ENCODE data around the gene DIAPH2. TPM values are rescaled to one million over a fixed set of nuclear protein-coding genes. Genes with fewer than 3 reads are reported as not detected.

DIAPH2 gene
- total RNA-seq, 4 donors from 2014 or later: 36.6 to 78.3 (median 41.4) TPM

DNA sequence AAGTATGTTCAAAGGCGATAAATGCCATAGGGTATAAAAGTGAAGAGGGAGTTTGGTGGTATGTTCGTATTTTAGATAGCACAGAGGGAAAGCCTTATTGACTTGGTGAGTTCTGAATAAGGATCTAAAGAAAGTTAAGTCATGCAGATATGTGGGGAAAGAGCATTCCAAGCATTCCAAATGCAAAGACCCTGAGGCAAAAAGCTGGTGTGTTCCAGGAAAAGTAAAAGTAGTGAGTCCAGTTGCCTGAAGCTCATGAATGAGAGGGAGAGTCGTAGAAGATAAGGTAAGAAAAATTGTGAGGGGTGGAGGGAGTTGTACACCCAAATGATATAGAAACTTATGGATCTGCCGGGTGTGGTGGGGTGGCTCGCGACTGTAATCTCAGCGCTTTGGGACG lies 625.7 kb downstream of the DIAPH2 start:
- TF ChIP-seq, protein P1, sequence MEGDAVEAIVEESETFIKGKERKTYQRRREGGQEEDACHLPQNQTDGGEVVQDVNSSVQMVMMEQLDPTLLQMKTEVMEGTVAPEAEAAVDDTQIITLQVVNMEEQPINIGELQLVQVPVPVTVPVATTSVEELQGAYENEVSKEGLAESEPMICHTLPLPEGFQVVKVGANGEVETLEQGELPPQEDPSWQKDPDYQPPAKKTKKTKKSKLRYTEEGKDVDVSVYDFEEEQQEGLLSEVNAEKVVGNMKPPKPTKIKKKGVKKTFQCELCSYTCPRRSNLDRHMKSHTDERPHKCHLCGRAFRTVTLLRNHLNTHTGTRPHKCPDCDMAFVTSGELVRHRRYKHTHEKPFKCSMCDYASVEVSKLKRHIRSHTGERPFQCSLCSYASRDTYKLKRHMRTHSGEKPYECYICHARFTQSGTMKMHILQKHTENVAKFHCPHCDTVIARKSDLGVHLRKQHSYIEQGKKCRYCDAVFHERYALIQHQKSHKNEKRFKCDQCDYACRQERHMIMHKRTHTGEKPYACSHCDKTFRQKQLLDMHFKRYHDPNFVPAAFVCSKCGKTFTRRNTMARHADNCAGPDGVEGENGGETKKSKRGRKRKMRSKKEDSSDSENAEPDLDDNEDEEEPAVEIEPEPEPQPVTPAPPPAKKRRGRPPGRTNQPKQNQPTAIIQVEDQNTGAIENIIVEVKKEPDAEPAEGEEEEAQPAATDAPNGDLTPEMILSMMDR (IDR thresholded peaks at IDR 0.05): no peak
- DNase-seq (ENCODE audit: low spot score) (no peak), ATAC-seq (ENCODE audit: low FRiP score) (no peak)

DNA sequence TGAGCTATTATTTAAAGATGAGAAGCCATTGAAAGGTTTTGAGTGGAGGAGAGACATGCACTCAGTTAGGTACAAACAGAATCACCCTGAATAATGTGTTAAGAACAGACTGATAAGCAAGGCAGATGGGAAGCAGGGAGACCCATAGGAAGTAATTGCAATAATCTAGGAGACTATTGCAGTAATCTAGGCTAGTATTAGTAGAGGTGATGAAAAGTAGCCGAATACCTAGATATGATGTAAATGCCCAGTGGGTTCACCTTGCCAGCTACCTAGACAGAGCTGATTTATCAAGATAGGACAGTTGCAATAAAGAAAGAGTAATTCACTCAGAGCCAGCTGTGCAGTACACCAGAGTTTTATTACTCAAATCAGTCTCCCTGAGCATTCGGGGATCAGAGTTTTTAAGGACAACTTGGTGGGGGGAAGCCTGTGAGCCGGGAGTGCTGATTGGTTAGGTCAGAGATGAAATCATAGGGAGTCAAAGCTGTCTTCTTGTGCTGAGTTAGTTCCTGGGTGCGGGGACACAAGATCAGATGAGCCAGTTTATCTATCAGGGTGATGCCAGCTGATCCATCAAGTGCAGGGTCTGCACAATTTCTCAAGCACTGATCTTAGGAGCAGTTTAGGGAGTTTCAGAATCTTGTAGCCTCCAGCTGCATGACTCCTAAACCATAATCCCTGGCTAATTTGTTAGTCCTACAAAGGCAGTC lies 626.6 kb downstream of the DIAPH2 start:
- DNase-seq (ENCODE audit: low spot score) (no peak), ATAC-seq (ENCODE audit: low FRiP score) (no peak)
- TF ChIP-seq, protein P1 (IDR thresholded peaks at IDR 0.05): no peak

- ATAC-seq (ENCODE audit: low FRiP score) (no peak), DNase-seq (ENCODE audit: low spot score) (no peak)
- TF ChIP-seq, protein P1 (IDR thresholded peaks at IDR 0.05): no peak
Measured at GRCh38 chrX:97314345-97314744, 629.7 kb downstream of the DIAPH2 start.

DNA sequence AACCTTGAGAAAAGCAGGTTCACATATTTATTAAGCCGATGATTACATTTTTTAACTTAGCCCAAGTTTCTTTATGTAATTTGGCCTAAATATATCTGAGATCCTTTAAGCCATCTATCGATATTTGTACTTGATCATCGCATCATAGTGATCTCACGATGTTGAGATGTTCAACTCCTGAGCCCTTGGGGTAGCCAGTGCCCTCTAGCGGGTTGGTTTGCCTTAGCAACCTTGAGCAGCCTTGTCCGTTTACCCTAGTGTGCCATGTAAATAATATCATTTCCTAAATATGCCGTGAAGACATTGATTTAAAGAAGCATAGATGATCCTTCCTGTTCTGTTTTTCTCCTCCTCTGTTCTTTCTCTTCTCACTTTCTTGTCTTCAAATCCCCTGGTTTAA lies 631.3 kb downstream of the DIAPH2 start:
- TF ChIP-seq, protein P1 (IDR thresholded peaks at IDR 0.05): no peak
- DNase-seq (ENCODE audit: low spot score) (no peak), ATAC-seq (ENCODE audit: low FRiP score) (no peak)

GRCh38 chrX:97320305-97320704 lies 635.7 kb downstream of the DIAPH2 start:
- no peak for DNase-seq (ENCODE audit: low spot score)
- TF ChIP-seq, protein P1 (IDR thresholded peaks at IDR 0.05): no peak
- ATAC-seq (ENCODE audit: low FRiP score): no peak

DNA sequence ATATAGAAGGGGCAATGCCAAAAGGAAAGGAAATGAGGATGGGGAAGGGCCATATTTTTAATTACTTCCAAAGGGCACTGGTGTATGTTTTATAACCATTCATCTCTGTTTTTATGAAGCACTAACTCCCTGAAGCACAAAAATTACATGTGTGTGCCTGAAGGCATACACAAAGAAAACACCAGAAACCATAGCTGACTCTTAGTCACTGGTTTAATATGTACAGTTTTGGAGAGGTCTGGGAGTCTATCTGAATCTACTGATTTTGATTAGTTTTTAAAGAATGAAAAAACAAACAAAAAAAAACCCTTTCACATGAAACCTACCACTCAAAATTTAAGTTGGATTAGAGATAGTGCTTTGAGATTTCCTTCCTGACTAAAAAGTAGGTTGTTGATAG lies 637.8 kb downstream of the DIAPH2 start:
- DNase-seq (ENCODE audit: low spot score) (no peak), ATAC-seq (ENCODE audit: low FRiP score) (no peak)
- TF ChIP-seq, protein P1 (IDR thresholded peaks at IDR 0.05): no peak

DNA sequence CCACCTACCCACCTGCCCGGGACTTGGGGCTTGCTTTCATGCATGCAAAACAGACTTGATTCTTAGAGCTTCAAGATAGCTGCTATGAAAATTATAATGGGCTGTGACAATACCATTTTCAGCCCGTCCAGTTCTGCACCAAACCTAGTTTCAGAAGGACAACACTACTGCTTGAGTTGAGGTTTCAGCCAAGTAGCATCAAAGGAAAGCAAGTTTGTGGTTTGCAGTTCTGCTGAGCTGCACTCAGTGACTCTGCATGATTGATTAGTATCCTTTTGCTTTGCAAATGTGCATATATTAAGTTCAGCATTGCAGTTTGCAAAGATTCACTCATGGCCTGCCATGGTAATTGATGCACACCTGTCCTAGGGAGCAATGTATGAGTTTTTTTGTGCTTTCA lies 641.8 kb downstream of the DIAPH2 start:
- ATAC-seq (ENCODE audit: low FRiP score) (no peak), DNase-seq (ENCODE audit: low spot score) (no peak)
- TF ChIP-seq, protein P1 (IDR thresholded peaks at IDR 0.05): no peak
